ENCODE results near the gene ZDHHC16. TPM values are rescaled to one million over a fixed set of nuclear protein-coding genes. Genes with fewer than 3 reads are reported as not detected.

Gene ZDHHC16
- total and polyA plus RNA-seq, 10 of the 15 experiments (the other 5 are each of a cell fraction or from before 2014, with no cell fraction given) = 16.8 to 63.1 (median 29.8) TPM

DNA sequence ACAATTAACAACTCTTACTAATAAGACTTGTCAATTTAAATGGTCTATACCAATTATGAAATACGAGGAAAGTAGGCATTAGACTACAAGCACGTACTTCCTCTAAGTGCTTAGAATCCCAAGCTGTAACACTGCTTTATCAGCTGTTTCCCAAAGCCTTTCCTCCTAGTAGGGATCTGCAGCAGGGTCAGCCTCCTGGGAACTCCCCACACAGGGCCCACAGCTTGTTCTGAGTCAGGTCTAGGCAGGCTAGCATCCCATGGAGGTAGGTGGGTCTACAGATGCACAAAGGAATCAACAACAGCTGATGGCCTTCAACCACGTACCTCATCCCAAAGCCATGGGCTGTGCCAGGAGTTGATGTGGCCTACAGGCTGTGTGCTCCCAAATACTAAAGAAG, 37.5 kb downstream of the ZDHHC16 start (continued):
- TF ChIP-seq MEF2B (IDR thresholded peaks at IDR 0.05; ENCODE audit: partially characterized antibody, poor library complexity, severe bottlenecking) = no peak
- TF ChIP-seq EP300 (IDR thresholded peaks at IDR 0.05; ENCODE audit: borderline replicate concordance in 1 of 2, control insufficient read depth in 1 of 2, low read depth in 2 of 2, low read length in 2 of 2) = no peak
- TF ChIP-seq ZNF24 (IDR thresholded peaks at IDR 0.05) = no peak
- TF ChIP-seq CEBPB (IDR thresholded peaks at IDR 0.05; ENCODE audit: borderline replicate concordance in 1 of 2, low read depth in 2 of 2, low read length in 2 of 2) = no peak

DNA sequence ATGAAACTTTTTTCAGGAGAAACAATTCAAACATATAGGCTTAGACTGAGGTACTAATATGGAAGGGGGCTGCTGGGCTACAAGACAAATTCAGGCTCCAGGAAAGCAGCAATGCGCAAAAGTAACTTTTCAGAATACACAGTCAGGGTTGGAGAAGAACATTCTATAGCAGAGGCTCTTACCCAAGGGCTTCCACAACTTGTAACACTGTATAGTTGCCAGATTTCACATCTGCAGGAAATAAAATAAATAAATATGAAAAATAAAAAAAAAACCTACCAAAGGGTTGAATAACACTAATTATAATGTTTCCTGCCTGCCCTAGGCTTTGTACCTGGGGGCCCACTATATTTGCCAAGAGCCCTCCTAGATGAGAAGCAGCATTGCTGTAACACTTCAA, 37.9 kb downstream of the ZDHHC16 start:
- in situ Hi-C loops (cut with MboI) (no loop called here), intact Hi-C loops (cut with micrococcal nuclease; ENCODE audit: unreplicated experiment) (no loop called here)
- FAIRE-seq = no peak
- CTCF ChIA-PET = no interaction called here
- BruUV-seq (replicated peaks) = no TSS peak
- H3K9ac ChIP-seq (ENCODE audit: control insufficient read depth, insufficient read depth, low read length) = no peak overlapping the region
- 100% methylated on average over 1 of the region's 1 CpG for WGBS (ENCODE audit: insufficient coverage, insufficient replicate concordance, low lambda C conversion rate, missing lambda C conversion rate)
- H3K79me2 ChIP-seq (ENCODE audit: control insufficient read depth, insufficient read depth, low read length) = peaks cover 24% of the 10 kb centered on the region
- H3K36me3 ChIP-seq (ENCODE audit: control insufficient read depth in 2 of 2, insufficient read depth in 2 of 2, low read length in 1 of 2) = peaks cover 3 to 12% of the 10 kb centered on the region in 2 experiments; a peak in 3 of 4 replicates
- H3K4me2 ChIP-seq (ENCODE audit: control insufficient read depth, insufficient read depth) = no peak overlapping the region
- RAD21 ChIA-PET (ENCODE audit: unreplicated experiment) = no interaction called here
- H4K20me1 ChIP-seq (ENCODE audit: control insufficient read depth, insufficient read depth) = no peaks in the 10 kb centered on the region
- H3K4me3 ChIP-seq = no peak overlapping the region
- DNase-seq (ENCODE audit: low read depth, low spot score) = no peak
- no peaks in the 10 kb centered on the region for H3K4me1 ChIP-seq (ENCODE audit: control insufficient read depth, insufficient read depth, low read length)
- no peaks in the 10 kb centered on the region for H3K27me3 ChIP-seq (replicated peaks in 1 of 2; ENCODE audit: control insufficient read depth in 2 of 2, insufficient read depth in 2 of 2, low read length in 1 of 2)
- no peak for ATAC-seq
- no peaks in the 10 kb centered on the region for H3K9me3 ChIP-seq (replicated peaks; ENCODE audit: control insufficient read depth, insufficient read depth, low read length)
- H3K27ac ChIP-seq (ENCODE audit: control insufficient read depth, insufficient read depth) = no peak overlapping the region
- SMC1A ChIA-PET (ENCODE audit: uncharacterized antibody, unreplicated experiment) = no interaction called here
- POLR2A ChIA-PET = interaction anchor here (0.6 to 1.2 kb wide), 2 partner anchors 26 to 50 kb away, joined by 3 to 4 read pairs; no protein-coding TSS in a partner anchor
- H2AFZ ChIP-seq (ENCODE audit: control insufficient read depth, low read depth, low read length) = no peak overlapping the region
- TF ChIP-seq, protein P1, sequence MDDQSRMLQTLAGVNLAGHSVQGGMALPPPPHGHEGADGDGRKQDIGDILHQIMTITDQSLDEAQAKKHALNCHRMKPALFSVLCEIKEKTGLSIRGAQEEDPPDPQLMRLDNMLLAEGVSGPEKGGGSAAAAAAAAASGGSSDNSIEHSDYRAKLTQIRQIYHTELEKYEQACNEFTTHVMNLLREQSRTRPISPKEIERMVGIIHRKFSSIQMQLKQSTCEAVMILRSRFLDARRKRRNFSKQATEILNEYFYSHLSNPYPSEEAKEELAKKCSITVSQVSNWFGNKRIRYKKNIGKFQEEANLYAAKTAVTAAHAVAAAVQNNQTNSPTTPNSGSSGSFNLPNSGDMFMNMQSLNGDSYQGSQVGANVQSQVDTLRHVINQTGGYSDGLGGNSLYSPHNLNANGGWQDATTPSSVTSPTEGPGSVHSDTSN (IDR thresholded peaks at IDR 0.05; ENCODE audit: insufficient replicate concordance, low read depth, low read length) = no peak
- TF ChIP-seq POLR2AphosphoS5 (IDR thresholded peaks at IDR 0.05; ENCODE audit: low read length) (no peak), RELA (IDR thresholded peaks at IDR 0.05; ENCODE audit: borderline replicate concordance, partially characterized antibody) (no peak), ZNF687 (IDR thresholded peaks at IDR 0.05) (no peak), ZNF274 (IDR thresholded peaks at IDR 0.05; ENCODE audit: insufficient read depth, insufficient read length) (no peak), MTA3 (IDR thresholded peaks at IDR 0.05; ENCODE audit: borderline replicate concordance, low read length) (no peak), KDM1A (IDR thresholded peaks at IDR 0.05; ENCODE audit: borderline replicate concordance) (no peak), TBL1XR1 (IDR thresholded peaks at IDR 0.05; ENCODE audit: low read depth, low read length) (no peak), ZNF622 (IDR thresholded peaks at IDR 0.05) (no peak), GABPA (IDR thresholded peaks at IDR 0.05; ENCODE audit: low read depth) (no peak), BHLHE40 (IDR thresholded peaks at IDR 0.05; ENCODE audit: borderline replicate concordance in 1 of 2, low read depth in 2 of 2, low read length in 1 of 2) (no peak)
- TF ChIP-seq, protein P2, sequence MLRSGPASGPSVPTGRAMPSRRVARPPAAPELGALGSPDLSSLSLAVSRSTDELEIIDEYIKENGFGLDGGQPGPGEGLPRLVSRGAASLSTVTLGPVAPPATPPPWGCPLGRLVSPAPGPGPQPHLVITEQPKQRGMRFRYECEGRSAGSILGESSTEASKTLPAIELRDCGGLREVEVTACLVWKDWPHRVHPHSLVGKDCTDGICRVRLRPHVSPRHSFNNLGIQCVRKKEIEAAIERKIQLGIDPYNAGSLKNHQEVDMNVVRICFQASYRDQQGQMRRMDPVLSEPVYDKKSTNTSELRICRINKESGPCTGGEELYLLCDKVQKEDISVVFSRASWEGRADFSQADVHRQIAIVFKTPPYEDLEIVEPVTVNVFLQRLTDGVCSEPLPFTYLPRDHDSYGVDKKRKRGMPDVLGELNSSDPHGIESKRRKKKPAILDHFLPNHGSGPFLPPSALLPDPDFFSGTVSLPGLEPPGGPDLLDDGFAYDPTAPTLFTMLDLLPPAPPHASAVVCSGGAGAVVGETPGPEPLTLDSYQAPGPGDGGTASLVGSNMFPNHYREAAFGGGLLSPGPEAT (IDR thresholded peaks at IDR 0.05; ENCODE audit: low read depth) = no peak

All from GM12878 (cell line).